ENCODE measurements around the gene CTXN2. TPM values are rescaled to one million over a fixed set of nuclear protein-coding genes. Genes with fewer than 3 reads are reported as not detected.

Gene CTXN2
- total and polyA plus RNA-seq, 2 of the 13 experiments (the other 11 are each of a cell fraction or from before 2014, with no cell fraction given): not detected

GRCh38 chr15:48177383-48177765 is 14.1 kb upstream of the CTXN2 start:
- ChIA-PET CTCF (ENCODE audit: low intra/inter-chr PET ratio, low total read pairs) (no interaction called here), POLR2A (interaction anchor here (1.0 kb wide), 1 partner anchor 153 kb away, joined by 3 read pairs; the partner anchor contains the start of gene DUT)
- H3K4me2 ChIP-seq (ENCODE audit: low read depth, low read length): peak overlapping the region; percentile 65
- ATAC-seq (peak; percentile 80), DNase-seq (ENCODE audit: low spot score) (no peak), FAIRE-seq (no peak)
- H2AFZ ChIP-seq (ENCODE audit: low read length): no peak overlapping the region
- peak overlapping the region; percentile 72; the same call in 1 of the 2 replicates for H3K9ac ChIP-seq (ENCODE audit: insufficient read depth, low read depth, low read length)
- H3K36me3 ChIP-seq (replicated peaks in 1 of 2; ENCODE audit: control insufficient read depth in 1 of 2, insufficient read depth in 2 of 2, low read length in 2 of 2): no peaks in the 10 kb centered on the region
- peaks cover 4% of the 10 kb centered on the region for H3K79me2 ChIP-seq (ENCODE audit: insufficient read depth, low read length)
- no peak overlapping the region for H3K27ac ChIP-seq (ENCODE audit: extremely low read length, insufficient read depth, low read length)
- H3K27me3 ChIP-seq (ENCODE audit: control insufficient read depth in 1 of 2, insufficient read depth in 2 of 2, low read length in 2 of 2): 0 out of 5 replicates have a peak, but pooled peaks cover 0 to 4% of the 10 kb centered on the region in 2 experiments
- no TSS peak for BruUV-seq (replicated peaks)
- H3K4me3 ChIP-seq (replicated peaks in 1 of 3; ENCODE audit: insufficient read depth in 1 of 3, low read depth in 2 of 3, low read length in 3 of 3): peak overlapping the region; percentile 66 to 68 (median 66)
- no peaks in the 10 kb centered on the region for H4K20me1 ChIP-seq (ENCODE audit: insufficient read depth, low read length)
- TF ChIP-seq ATF7 (IDR thresholded peaks at IDR 0.05): peak; percentile 92
- no peak for TF ChIP-seq ATF7 (CRISPR knock-in tag; IDR thresholded peaks at IDR 0.05)
- no peak for TF ChIP-seq RCOR2 (CRISPR knock-in tag; IDR thresholded peaks at IDR 0.05)
- no peak for TF ChIP-seq DDIT3 (CRISPR knock-in tag; IDR thresholded peaks at IDR 0.05)
- no peak for TF ChIP-seq TFDP2 (CRISPR knock-in tag; IDR thresholded peaks at IDR 0.05)
- TF ChIP-seq FOSL1 (CRISPR knock-in tag; IDR thresholded peaks at IDR 0.05; ENCODE audit: borderline replicate concordance): no peak
- in situ Hi-C loops (cut with HindIII; ENCODE audit: extremely low pct_ligation_motif_present, low pct_unique_long_range_greater_than_20kb) (no loop called here), intact Hi-C loops (cut with micrococcal nuclease; ENCODE audit: unreplicated experiment) (no loop called here)
- peaks cover 11% of the 10 kb centered on the region for H3K4me1 ChIP-seq (ENCODE audit: insufficient read depth, low read length)
- H3K9me3 ChIP-seq (ENCODE audit: low read length): peaks cover 7% of the 10 kb centered on the region; the same call in 1 of the 2 replicates
- WGBS (ENCODE audit: low lambda C conversion rate): 27% methylated on average over 10 of the region's 10 CpGs

All from HepG2 (cell line).